Activated effector memory CD4-positive, alpha-beta T cell treated with Interleukin-2 at 50 U/mL for 16 hours (primary cell): ENCODE measurements around the gene NFIC.
A peak's percentile ranks its signal among the peaks of the same experiment; 100 is the strongest.
"Not testable (repeated sequence)": the region's sequence is repeated elsewhere in the genome, so short reads cannot be mapped to it uniquely, and the experiment has no call there.

Experiments
- DNase-seq: peaks from one replicate; pipeline ENCODE4 v3.0.0-alpha.2; 2020

Gene NFIC

DNA sequence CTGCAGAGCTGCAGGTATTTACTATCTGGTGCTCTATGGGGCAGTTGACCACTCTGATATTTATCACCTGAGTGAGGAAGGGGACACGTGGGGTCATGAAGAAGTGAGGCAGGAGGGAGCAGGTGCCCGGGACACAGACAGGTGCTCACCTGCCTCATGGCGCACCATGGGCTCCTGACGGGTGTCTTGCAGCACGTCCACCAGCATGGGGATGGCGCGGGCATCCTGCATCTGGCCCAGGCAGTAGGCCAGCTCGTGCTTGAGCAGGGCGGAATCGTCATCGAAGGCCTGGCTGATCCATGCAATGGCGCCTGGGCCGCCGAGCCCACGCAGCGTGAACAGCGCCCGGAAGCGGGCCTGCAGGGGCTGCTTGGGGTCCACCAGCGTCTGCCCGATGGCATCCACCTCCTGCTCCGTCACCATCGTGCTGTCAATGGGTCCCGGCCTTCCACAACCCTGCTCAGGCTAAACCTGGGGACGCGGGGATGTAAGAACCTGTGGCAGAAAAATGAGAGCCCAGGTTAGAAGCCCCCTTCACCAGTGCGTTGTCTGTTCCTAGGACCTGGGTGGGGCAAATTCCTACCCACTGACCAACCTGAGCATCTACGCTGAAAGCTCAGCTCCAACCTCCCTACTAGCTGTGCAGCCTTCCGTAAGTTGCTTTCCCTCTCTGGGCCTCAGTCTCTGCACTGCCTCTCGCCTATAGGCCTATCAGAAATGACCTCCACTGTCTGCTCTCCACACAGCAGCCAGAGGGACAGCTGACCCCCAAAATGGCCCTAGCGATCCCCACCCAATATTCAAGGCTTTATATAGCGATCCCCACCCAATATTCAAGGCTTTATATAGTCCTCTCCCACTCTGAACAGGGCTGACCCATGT lies 130.2 kb downstream of the NFIC start:
- DNase-seq, result no peak

DNA sequence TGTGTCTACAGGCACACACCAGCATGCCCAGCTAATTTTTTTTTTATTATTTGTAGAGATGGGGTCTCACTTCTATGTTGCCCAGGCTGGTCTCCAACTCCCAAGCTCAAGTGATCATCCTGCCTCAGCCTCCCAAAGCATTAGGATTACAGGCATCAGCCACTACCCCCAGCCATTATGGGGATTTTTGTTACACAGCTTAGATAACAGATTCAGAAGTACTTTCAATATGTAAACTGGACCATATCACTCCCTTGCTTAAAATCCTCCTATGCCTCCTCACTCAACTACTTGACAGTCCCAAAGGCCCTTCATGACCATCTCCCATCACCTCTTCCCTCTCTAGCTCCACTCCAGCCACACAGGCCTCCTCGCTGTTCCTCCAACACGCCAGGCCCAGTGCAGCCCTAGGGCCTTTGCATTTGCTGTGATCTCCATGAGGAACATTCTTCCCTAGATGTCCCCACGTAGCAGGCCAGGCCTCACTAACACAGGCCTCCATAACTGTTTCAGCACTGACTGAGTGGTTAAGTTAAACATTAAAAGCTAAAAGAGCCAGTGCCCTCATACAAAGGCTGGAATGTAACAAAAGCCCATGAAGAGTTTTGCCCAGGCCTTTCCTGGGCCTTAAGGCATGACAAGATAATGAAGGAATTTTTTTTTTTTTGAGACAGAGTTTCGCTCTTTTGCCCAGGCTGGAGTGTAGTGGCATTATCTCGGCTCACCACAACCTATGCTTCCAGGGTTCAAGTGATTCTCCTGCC lies 131.6 kb downstream of the NFIC start:
- DNase-seq, result no peak

DNA sequence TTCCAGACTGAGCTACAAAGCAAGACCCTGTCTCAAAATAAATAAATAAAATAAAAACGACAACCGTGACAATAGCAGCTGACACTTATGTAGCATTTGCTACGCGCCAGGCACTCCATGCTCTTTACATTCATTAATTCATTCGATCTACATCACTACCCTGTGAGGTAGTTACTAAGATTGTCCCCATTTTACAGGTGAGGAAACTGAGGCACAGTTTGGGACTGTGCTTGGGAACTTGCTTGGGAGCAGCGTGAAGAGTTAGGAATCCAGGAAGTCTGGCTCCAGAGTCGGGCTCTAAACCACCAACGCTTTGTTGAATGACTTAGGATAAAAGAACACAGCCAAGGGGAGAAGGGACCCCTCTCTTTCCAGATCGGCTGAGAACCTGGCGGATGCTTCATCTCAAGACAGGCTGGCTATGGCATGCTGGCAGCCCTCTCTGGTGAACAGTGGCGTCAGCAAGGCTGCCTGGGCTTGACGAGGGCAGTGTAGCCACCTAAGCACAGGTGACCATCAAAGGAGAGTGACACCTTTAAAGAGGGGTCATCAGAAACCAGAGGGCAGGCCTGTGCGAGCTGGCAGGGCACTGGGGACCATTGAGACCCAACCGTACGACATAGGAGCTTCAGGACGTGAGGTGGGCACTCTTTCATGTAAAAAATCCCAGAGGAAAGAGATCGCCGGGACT lies 133.5 kb downstream of the NFIC start:
- no peak for DNase-seq

DNA sequence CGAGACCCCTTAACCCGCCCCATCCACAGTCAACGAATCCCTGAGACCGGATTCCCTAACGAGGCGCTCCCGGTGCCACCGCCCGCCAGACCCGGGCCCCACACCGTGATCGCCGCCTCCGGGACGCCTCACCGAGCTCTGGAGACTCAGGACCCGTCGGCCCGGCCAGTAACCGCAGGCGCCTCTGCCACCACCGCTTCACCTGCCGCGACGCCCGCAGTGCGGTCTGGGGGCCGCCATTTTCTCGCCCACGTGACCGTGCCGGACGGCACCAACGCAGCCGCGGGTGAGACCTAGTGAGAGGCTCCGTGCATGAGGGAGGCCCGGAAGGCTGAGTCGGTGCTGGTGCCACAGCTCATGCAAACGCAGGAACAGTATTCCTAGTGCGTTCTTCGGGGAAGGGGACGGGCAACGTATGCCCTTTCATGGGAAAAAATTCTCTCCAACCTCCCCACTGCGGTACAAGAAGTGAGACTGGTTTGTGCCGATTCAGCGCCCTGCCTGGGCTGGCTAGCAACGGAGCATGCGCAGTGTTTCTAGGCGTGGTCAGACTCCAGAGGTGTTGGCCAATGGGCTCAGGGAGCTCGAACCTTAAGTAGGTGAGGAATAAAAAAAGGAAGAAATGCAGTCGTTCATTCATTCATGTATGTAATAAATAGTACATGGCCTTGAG lies 134.2 kb downstream of the NFIC start, which contains the start of gene DOHH:
Gene DOHH (minus strand): TSS at position 246 of the 673 bp plus-strand sequence. CDS start 3,860 bp downstream, outside the sequence.
- DNase-seq, result peak; percentile 94

DNA sequence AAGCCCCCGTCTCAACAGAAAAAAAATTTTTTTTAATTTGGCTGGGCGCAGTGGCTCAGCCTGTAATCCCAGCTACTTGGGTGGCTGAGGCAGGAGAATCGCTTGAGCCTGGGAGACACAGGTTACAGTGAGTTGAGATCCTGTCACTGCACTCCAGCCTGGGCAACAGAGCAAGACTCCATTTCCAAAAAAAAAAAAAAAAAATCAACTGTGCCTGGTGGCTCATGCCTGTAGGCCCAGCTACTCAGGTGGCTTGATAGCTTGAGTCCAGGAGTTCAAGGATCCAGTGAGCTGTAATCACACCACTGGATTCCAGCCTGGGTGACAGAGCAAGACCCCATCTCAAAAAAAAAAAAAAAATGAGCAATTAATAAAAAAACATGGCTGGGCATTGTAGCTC lies 135.4 kb downstream of the NFIC start:
- DNase-seq, result no peak

DNA sequence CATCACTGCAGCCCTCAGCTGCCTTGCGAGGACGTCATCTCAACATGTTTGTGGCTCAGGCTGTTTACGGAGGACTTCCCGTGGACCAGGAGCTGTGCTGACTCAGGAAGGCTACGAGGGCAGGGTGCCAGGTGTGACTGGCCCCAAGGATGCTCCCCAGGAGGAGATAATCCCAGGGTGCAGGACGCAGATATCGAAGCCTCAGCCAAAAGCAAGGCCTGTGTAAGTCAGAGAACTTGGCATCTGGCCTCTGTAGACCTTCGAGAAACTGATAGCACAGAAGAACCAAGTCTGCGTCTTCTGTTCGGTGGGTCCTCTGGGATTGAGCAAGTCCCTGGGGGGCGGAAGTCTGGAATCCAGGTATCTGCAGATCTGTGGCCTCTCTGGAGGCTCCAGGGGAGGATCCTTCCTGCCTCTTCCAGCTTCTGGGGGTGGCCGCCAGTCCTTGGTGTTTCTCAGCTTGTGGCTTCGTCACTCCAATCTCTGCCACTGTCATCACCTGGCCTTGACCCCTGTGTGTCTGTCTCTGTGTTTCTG lies 136.7 kb downstream of the NFIC start:
- DNase-seq, result no peak

DNA sequence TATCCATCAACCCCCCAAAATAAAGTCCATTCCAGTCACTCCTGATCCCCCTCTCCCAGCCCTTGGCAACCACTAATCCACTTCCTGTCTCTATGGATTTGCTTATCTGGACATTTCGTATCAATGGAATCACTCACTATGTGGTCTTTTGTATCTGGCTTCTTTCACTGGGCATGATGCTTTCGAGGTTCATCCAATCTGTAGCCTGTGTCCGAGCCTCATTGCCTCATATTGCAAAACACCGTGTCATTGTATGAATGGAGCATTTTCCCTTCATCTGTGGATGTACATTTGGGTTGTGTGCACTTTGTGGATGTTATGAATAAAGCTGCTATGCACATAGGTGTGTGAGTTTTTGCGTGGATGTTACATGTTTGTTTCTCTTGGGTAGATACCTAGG lies 138.4 kb downstream of the NFIC start:
- no peak for DNase-seq

DNA sequence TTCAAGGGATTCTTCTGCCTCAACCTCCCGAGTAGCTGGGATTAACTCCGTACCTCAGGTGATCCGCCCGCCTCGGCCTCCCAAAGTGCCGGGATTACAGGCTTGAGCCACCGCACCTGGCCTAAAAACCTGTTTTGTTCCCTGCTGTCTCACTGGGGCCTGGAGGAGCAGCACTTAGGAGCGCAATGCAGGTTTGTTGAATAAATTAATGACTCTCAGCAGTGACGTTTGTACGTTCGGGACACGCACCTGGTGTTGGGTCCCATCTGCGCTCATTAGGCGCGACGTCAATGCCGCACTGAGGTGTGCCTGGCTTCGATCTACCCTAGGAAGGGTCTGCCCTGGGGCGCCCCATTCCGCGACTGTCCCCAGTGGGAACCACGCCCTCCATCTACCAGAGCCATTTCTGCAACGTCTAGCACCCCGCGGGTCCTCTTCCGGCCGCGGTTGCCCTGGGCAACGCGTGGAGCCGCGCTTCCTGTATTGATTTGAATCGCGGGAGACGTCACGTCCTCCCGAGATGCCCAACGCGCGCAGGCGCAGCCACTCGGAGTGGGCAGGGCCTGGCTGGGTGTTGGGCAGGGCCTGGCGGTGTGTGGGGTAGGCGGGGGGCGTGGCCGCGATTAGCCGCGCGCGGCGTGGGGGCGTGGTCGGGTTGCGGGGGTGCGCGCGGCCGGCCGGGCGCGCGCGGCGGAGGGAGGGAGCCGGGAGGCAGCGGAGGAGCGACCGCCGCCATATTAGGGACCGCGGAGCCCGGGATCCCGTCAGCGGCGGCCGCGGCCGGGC lies 139.4 kb downstream of the NFIC start, which contains the start of gene FZR1:
Gene FZR1 (plus strand): TSS at position 714 of the 786 bp plus-strand sequence. CDS start 16,679 bp downstream, outside the sequence.
- peak; percentile 100 for DNase-seq

DNA sequence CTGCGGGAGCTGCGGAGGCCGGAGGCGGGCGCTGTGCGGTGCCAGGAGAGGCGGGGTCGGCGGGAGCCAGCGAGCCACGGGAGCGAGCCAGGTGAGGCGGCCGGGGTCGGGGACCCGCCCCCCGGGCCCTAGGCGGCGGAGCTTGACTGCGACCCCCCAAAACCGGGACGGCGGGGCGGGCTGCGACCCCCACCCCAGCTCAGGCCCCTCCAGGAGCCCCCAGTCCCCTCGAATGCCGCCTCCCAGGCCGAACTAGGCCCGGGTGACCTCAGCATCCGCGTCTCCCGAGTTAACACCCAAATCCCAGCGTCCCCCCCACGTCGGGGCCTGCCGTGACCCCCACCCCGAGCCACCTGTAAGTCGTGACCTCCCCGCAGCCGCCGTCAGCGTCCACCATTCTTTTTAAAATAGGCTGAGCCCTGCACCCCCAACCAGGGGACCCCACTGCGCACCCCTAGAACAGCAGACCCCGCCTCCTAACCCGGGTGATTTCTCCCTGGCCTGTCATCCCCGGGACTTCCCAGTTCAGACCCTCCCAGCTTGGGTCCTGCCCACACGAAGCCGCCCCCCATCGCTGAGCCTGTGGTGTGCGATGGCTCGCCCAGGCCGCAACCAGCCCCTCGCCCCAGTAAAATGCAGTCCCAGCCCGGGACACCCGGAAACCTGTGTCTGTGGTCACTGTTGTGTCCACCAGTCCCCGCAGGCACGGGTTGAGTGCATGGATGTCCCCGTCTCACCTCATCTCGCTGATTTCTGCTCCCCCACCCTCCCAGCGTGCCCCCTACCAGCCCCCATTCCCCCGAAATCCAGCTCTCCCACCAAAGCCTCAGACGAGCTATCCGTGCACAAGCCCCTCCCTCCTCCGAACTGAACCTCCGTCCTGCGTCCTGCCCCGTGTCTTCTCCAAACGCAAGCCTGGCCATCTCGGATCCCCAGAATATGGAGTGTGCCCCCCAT lies 140.3 kb downstream of the NFIC start:
- DNase-seq, result peak; percentile 9

DNA sequence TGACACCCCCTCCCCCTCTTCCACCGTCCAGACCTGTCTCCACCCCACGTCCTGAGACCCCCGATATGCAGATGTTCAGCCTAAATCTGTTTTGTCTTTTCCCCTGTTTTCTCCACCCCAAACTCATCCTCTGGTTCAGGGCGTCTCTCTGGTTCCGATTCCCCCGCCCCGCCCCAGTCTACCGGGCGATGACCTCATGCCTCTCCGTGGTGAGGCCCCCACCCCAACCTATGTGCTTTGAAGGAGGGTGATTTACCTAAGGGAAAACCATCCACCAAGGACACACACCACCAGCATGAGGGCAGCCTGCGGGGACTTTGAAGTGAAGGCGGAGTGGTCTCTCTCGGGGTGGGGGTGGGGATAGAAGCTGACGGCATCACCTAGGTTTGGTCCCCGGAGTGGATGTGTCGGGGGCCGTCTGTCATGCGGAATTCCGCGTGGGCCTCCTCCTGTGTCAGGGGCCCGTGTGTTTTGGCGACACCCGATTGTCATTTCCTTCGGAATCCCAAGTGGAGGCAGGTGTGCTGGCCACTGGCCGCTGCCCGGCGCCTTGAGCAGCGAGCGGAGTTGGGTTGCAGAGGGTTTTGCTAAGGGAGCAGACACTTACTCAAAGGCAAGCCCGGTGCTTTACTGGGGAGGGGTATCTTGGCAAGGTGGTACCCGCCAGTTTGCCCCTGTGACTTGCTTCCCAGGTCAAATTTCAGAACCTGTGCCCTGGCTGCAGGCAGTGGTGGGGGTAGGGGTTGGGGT lies 141.2 kb downstream of the NFIC start:
- DNase-seq, result peak; percentile 21

DNA sequence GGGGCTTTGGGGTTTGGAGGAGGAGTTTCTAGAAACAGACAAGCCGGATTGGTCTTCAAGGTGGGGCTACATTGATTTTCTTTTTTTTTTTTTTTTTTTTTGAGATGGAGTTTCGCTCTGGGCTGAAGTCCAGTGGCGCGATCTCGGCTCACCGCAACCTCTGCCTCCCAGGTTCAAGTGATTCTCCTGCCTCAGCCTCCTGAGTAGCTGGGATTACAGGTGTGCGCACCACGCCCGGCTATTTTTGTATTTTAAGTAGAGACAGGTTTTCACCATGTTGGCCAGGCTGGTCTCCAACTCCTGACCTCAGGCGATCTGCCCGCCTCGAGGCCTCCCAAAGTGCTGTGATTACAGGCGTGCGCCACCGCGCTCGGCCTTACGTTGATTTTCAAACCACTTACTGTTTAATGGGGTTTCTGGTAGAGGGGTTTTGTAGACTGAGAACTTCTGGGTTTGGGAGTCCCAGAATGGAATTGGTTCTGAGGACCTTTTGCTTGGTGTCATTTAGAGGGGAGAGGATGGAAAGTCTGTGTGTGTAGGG lies 141.8 kb downstream of the NFIC start:
- not testable (repeated sequence) for DNase-seq

DNA sequence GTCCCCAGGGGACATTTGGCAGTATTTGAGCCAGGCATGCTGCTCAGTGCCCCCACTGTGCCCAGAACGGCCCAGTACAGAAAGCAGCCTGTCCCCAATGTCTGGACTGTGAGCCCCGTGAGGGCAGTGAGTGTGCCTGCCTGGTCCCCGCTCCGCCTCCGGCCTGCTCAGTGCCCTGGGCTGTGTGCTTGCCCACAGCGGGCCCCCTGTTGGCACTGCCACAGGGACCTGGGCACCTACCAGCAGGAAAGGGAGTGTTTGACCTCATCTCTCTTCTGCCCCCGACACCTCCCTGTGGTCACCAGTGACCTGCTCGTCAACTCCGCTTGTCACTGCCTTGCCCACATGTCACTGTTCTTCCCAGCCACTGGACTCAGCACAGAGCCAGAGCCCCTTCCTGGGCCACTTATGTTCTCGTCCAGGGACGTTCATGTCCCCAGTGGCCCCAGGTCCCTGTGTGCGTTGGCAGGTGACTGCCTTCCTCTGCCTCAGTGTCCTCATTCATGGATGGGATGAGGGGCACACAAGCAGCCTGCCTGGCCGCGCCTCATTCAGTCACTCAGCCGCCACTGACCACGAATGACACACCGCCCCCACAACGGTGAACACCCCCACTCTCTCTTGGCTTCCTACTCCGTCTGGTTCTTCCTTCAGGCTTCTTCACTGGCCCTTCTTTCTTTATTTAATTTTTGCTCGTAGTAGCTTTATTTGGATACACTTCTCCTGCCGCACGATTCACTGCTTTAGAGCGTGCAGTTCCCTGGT lies 142.6 kb downstream of the NFIC start:
- DNase-seq, result no peak

DNA sequence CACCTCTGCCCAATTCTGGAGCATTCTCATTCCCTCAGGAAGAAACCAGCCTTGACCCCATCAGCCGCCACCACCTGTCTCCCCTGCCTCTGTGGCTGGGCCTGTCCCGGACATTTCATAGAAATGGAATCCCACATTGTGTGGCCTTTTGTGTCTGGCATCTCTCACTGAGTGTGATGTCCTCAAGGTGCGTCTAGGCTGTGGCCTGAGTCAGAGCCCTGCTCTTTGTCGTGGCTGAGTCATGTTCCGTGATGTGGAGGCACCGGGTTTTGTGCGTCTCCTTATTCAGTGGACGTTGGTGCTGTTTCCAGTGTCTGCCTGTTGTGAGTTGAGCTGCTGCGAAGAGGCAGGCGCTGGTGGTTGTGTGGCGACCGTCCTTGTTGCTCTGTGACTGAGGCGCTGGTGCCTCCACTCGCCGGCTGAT lies 143.2 kb downstream of the NFIC start:
- DNase-seq, result no peak

DNA sequence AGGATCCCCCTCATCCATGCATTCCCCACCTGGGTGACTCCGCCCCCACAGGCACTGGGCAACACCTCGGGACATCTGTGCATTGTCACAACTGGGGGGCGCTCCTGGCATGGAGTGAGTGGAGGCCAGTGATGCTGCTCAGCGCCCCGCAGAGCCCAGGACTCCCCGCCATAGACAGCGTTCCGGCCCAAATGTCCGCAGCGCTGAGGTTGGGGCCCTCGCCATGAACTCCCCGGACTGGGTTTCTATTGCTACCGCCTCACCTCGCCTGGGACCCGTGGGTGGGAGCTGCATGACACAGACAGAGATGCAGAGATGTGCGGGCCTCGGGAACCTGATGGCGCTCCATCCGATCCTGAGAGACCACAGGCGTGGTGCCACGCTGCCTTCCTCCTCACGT lies 144.3 kb downstream of the NFIC start:
- DNase-seq, result no peak

DNA sequence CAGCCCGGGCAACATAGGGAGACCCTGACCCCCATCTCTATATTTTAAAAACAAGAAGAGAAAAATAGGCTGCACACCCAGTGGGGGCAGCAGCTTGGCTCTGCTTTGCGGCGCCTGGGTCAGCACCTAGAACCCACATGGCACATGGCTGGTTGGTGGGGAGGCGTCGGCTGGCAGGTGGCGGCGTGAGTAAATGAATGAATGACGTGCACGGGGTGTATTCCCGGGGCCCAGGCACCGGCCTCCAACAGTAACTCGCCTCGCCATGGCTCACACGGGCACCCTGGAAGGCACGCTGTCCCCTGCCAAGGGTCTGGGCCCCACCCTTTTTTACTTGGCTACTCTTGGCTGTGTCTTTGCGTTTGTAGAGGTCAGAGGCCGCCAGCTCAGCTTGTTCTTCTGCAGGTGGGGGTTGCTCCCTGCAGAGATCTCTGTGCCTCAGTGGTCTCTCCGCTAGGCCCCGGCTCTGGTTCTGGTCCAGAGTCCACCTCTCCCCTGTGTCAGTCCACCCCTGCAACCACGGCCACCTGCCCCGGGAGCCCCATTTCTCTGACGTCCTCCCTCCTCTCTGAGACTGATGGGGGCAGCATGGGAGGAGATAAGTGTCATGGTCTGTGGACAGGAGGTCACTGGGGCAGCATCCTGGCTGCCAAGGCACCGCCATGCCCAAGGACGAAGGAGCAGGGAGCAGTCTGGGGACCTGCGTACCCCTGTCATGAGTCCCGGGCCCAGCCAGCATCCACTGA lies 145.3 kb downstream of the NFIC start:
- no peak for DNase-seq

DNA sequence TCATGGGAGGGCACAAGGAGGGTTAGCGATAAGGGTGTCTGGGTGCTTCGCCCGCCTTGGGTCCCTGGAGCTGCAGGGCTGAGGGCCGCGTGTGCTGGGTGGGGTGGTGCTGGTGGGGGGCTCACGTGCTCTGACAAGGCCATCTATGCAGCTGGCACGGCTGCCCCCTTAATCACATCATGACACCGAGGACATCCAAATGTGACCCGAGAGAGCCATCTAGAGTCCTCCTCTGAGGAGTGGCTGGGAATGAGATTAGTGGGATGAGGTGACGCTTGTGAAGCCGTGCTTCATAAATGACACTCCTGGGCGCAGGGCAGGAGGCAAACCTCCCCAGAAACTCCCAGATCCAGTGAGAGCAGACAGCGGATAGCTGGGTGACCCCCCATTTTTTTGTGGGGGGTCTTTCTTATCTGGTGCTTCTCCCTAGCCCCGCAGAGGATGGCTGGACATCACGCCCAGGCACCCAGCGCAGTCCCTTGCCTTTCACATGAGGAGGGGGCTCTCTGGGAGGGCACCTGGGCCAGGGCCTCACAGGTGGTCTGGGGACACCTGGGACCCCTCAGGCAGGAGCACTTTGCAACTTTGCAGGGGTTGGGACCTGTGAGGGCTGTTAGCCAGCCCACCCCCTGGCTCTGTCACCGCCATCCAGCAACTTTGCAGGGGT lies 146.3 kb downstream of the NFIC start:
- no peak for DNase-seq
